GM19452 (cell line): ENCODE results near the gene CCR8.
A peak's percentile ranks its signal among the peaks of the same experiment; 100 is the strongest.
"Not testable (repeated sequence)": the region's sequence is repeated elsewhere in the genome, so short reads cannot be mapped to it uniquely, and the experiment has no call there.

Source experiments
- ATAC-seq: cut with Tn5 transposase; IDR thresholded peaks from one replicate; pipeline ENCODE4 v1.9.1; 2021; ENCODE audit not compliant: unreplicated experiment

CCR8 gene

DNA sequence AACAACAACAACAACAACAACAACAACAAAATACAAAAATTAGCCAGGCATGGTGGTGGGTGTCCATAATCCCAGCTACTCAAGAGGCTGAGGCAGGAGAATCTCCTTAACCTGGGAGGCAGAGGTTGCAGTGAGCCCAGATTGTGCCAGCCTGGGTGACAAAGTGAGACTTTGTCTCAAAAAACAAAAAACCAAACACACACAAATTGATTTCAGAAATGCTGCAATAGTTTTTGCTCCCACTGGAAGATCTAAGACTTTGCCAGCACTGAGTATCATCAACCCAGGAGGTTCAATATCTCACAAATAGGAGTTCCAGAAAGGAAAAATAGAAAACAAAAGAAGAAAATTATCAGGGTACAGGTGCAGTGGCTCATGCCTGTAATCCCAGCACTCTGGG is 16.2 kb upstream of the CCR8 start:
- no peak for ATAC-seq

- no peak for ATAC-seq
Measured at GRCh38 chr3:39315420-39315819, 14.1 kb upstream of the CCR8 start.

DNA sequence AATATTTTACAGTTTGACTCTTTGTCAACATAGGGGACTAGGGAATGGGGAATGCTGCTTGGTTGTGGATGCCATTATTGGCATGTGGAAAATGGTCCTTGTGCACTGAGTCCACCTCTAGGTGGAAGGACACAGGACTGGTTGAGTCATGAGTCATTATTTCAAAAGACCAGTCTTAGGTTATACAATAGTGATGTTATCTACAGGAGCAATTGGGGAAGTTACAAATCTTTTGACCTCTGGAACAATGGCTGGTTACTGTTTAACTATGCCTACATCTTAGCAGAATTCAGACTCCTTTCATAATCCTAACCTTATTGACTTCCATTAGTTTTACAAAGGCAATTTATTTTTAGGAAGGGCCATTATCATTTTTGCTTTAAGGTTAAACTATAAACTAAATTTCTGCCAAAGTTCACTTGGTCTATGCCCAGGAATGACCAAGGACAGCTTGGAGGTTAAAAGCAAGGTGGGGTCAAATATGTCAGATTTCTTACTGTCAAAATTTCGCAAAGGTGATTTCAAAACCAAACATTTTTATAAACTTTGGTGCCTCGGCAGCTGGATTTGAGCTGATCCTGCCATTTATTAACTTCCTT is 11.8 kb upstream of the CCR8 start:
- ATAC-seq: no peak

DNA sequence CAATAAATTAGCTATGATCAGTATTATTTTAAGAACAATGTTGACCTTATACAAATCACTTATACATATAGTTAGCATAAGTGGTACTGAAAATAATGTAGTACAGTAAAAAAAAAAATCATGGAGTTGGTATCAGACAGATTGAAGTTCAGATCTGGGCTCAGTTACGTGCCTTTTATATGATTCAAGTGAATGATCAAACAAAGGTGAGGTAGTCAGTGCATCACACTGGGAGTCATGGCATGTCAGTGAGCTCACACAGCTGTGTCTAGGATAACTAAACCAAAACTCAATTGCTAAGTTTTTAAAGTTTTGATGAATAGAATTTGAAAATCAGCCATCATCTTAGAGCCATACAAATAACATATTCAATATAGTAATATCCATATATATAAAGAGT is 11.2 kb upstream of the CCR8 start:
- no peak for ATAC-seq

GRCh38 chr3:39319249-39319648 is 10.3 kb upstream of the CCR8 start:
- no peak for ATAC-seq

DNA sequence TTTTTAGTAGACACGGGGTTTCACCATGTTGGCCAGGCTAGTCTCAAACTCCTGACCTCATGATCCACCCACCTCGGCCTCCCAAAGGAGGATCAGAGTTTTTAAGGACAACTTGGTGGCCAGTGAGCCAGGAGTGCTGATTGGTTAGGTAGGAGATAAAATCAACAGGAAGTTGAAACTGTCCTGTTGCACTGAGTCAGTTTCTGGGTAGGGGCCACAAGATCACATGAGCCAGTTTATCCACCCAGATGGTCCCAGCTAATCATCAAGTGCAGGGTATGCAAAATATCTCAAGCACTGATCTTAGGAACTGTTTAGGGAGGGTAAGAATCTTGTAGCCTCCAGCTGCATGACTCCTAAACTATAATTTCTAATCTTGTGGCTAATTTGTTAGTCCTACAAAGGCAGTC is 7.9 kb upstream of the CCR8 start:
- not testable (repeated sequence) for ATAC-seq

- not testable (repeated sequence) for ATAC-seq
Measured at GRCh38 chr3:39322209-39322715, 7.2 kb upstream of the CCR8 start.

DNA sequence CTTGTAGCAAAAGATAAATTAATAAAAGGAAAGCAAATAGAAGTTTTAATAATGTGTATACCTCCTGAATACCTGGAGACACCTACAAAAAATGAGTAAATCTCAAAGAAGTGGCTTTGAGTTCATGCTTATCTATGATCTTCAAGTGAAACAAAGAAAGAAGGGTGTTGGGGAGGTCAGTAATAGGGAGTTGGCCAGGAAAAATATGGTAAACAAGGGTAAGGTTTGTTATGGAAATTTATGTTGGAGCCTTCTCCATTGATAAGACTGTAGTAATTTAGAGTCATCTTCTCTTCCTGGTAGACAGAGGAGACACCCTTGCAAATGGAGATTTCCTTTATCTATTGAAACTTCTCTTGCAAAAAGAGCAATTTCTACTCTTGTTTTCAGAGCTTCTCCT is 6.6 kb upstream of the CCR8 start:
- no peak for ATAC-seq

- ATAC-seq: no peak
Measured at GRCh38 chr3:39323494-39323893, 6.0 kb upstream of the CCR8 start.

DNA sequence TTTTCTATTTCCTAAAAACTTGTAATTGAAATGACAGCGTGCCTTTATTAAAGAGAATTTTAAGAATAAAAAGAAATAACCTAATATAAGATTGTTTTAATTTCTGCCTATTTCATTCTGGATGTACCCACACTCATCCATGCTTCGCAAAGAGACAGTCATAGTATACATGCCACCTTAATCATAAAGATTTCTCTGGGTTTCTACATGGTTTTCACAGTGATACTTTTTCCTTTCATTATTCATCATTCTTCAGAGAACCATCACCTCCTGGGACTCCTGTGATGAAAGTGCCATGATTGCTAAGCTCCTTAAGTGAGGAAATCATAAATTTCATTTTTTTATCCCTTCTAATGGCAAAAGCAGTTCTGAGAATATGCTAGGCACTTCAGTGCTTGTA is 4.3 kb upstream of the CCR8 start:
- ATAC-seq: no peak

GRCh38 chr3:39327053-39327745 is 2.3 kb upstream of the CCR8 start:
- ATAC-seq: peak; percentile 17

DNA sequence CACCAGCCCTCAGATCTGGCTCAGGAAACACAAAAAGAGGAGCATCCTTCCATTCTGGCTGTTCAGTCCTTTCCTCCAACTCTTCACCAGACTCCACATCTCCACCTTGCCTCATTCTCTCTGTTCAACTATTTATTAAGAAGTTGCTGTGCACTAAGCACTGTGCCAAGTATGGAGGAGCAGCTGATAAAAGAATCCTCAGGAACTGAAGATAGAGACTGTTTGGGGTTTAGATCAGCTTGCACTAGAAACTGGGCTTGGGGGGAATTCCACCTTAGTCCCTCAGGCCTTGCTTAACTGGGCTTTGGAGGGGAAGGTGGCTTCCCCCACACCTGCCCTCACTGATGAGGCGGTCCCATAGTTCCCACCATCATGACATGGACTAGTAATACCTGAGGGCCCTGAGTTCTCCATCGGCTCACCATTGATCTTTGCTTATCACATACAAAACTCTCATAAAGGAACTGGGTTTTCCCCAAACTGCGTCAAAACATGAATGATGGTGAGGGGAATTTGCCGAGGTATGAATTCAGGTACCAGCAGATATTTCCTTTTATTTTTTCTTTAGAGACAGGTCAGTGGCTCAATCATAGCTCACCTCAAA is 1.7 kb upstream of the CCR8 start:
- peak; percentile 73 for ATAC-seq

DNA sequence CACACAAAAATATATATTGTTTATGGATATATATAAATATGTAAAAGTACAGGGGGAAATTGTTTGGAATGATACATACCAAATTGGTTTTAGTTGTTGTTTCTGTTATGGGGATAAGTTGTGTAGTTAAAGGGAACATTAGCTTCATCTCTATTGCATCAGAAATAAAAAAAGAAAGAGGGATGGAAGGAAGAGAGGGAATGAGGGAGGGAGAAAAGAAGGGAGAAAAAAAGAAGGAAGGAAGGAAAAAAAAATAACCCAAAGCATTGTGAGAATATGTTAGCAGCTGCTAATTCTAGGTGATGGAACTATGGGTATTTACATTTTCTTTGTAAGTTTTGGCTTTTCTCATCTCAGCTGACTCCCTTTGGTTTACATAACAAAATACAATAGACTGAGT is 1.3 kb downstream of the CCR8 start:
- no peak for ATAC-seq

GRCh38 chr3:39332525-39332924 is 3.0 kb downstream of the CCR8 start:
- ATAC-seq: no peak

DNA sequence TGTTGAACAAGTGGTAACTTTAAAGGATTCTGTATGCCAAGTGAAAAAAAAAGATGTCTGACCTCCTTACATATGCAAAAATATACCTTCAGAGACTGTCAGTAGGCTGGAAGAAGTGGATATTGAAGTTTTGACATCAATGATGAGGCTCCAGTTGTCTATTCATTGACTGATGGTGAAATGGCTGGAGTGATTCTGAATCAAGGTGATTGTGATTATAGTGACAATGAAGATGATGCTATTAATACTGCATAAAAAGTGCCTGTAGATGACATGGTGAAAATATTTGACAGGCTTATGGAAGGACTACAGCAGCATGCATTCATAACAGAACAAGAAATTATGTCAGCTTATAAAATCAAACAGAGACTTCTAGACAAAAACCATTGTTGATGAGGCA is 4.1 kb downstream of the CCR8 start:
- ATAC-seq: no peak

- no peak for ATAC-seq
Measured at GRCh38 chr3:39334205-39334604, 4.7 kb downstream of the CCR8 start.

DNA sequence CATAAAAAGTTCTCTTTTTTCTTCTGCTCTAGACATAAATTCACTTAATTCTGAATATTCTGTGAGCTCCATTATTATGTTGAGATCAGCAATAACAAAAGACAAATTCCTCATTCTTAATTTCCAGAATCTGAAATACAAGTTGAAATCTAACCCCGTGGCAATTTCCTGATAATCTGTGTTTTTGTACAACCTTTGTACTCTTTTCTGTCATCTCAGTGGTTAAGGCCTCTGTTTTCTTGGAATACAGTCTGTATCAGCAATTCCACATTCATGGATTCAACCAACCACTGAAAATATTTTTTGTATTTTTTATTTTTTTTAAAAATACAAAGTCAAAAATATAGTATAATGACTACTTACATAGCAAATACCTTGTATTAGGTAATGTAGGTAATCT is 8.7 kb downstream of the CCR8 start:
- ATAC-seq: no peak

DNA sequence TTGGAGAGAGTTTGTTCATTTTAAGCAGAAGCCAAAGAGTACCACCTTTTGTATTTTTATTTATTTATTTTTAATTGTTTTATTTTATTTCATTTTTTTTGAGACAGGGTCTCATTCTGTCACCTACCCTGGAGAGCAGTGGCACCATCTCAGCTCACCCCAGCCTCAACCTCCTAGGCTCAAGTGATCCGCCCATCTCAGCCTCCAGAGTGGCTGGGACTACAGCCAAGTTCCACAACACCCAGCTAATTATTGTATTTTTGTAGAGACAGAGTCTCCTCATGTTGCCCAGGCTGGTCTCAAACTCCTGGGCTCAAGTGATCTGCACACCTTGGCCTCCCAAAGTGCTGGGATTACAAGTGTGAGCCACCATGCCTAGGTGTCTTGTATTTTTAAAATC is 9.6 kb downstream of the CCR8 start:
- no peak for ATAC-seq

- no peak for ATAC-seq
Measured at GRCh38 chr3:39343076-39343717, 13.7 kb downstream of the CCR8 start.

- no peak for ATAC-seq
Measured at GRCh38 chr3:39343760-39344159, 14.3 kb downstream of the CCR8 start.

GRCh38 chr3:39344746-39345344 is 15.3 kb downstream of the CCR8 start:
- ATAC-seq: no peak
